K562 (cell line): Measurements from ENCODE around the gene CCDC178. TPM values are rescaled to one million over a fixed set of nuclear protein-coding genes. Genes with fewer than 3 reads are reported as not detected.

ENCODE experiments used
- ATAC-seq: fragments of 200-7000 bp; cut with Tn5 transposase; 3 replicates; pipeline ENCODE4 v1.9.1; 2020; ENCODE audit warnings: moderate library complexity
- BruUV-seq: library from RNA; stranded (reverse); fragments of 400-500 nt; replicated peaks from 2 replicates; lab custom pipeline; 2021; lab: Mats Ljungman, UMichigan
- CTCF ChIA-PET: fragments of 300-600 bp; formaldehyde crosslinking; extraction: SDS; loops from one replicate; lab custom pipeline; 2021; ENCODE audit warnings: low intra/inter-chr PET ratio; lab: Yijun Ruan, JAX
- POLR2A ChIA-PET: fragments of 300-600, 350-650 bp; sonication (Branson Sonifier 250); formaldehyde crosslinking; extraction: SDS; loops from one replicate; lab custom pipeline; 2021; ENCODE audit warnings: antibody characterized with exemption, inconsistent platforms; lab: Yijun Ruan, JAX
- DNase-seq, 4 experiments: peaks; one replicate each; pipeline versions ENCODE4 v3.0.0 to v3.0.0-alpha.2; 2011 to 2018; ENCODE audit warnings: low spot score in 3 of 4, mixed read lengths in 3 of 4; ENCODE audit errors: extremely low read depth in 1 of 4
- FAIRE-seq: peaks from 2 replicates; lab custom pipeline; 2011; peaks lifted over from hg19 to GRCh38; lab: Jason Lieb, UNC
- H2AFZ ChIP-seq: 2 replicates; pipeline ENCODE4 v1.6.0; 2011; ENCODE audit warnings: low read depth, low read length, control low read depth, inconsistent platforms
- H3K27ac ChIP-seq: fragments of 200-600 bp; 3 replicates; pipeline ENCODE4 v1.8.0; 2011; ENCODE audit warnings: low read depth, mild to moderate bottlenecking, control low read depth, inconsistent platforms, low read length, moderate library complexity, mixed read lengths; ENCODE audit errors: extremely low read depth
- H3K27me3 ChIP-seq, 2 experiments: fragments of 300-600 bp in 1 of 2; 2 replicates in 1 of 2; 3 replicates in 1 of 2; pipeline versions ENCODE4 v1.6.0 to v1.8.0; 2011; ENCODE audit warnings: inconsistent platforms in 2 of 2, low read length in 2 of 2, mild to moderate bottlenecking in 1 of 2, mixed read lengths in 1 of 2, moderate library complexity in 1 of 2; ENCODE audit not compliant: control insufficient read depth in 2 of 2, insufficient read depth in 2 of 2
- H3K36me3 ChIP-seq: fragments of 300-600 bp; 3 replicates; pipeline ENCODE4 v1.8.0; 2011; ENCODE audit warnings: mild to moderate bottlenecking, low read length, inconsistent platforms; ENCODE audit not compliant: control insufficient read depth, insufficient read depth
- H3K4me1 ChIP-seq, 2 experiments: fragments of 200-600 bp in 1 of 2; replicated peaks in 1 of 2; 2 replicates in 1 of 2; 3 replicates in 1 of 2; pipeline versions ENCODE4 v1.5.1 to v1.8.0; 2011; ENCODE audit warnings: inconsistent platforms in 2 of 2, low read length in 2 of 2, mild to moderate bottlenecking in 1 of 2, mixed read lengths in 1 of 2, moderate library complexity in 1 of 2; ENCODE audit not compliant: control insufficient read depth in 2 of 2, insufficient read depth in 2 of 2
- H3K4me2 ChIP-seq: 2 replicates; pipeline ENCODE4 v1.6.1; 2011; ENCODE audit warnings: low read length, control low read depth, inconsistent platforms, mixed read lengths; ENCODE audit not compliant: insufficient read depth
- H3K4me3 ChIP-seq: fragments of 200-600 bp; sonication (generic), shearing (Covaris generic); 2 replicates; pipeline ENCODE4 v1.5.1; 2016; ENCODE audit warnings: control low read depth, inconsistent platforms
- H3K79me2 ChIP-seq: fragments of 200-600 bp; 3 replicates; pipeline ENCODE4 v1.8.0; 2011; ENCODE audit warnings: low read length, inconsistent platforms; ENCODE audit not compliant: control insufficient read depth, insufficient read depth
- H3K9ac ChIP-seq, 2 experiments: 2 replicates each; pipeline versions ENCODE4 v1.6.0 to v1.6.1; 2011; ENCODE audit warnings: low read depth in 2 of 2, low read length in 2 of 2, control low read depth in 1 of 2, inconsistent platforms in 1 of 2, mild to moderate bottlenecking in 1 of 2, mixed read lengths in 1 of 2; ENCODE audit not compliant: insufficient read depth in 1 of 2
- H3K9me1 ChIP-seq: one replicate; pipeline ENCODE4 v1.6.0; 2011; ENCODE audit warnings: inconsistent platforms, mild to moderate bottlenecking, low read length, moderate library complexity; ENCODE audit not compliant: control insufficient read depth, insufficient read depth
- H3K9me3 ChIP-seq: replicated peaks from 2 replicates; pipeline ENCODE4 v1.5.1; 2011; ENCODE audit warnings: low read depth, low read length, inconsistent platforms; ENCODE audit not compliant: control insufficient read depth, insufficient read depth
- H4K20me1 ChIP-seq: replicated peaks from 2 replicates; pipeline ENCODE4 v1.6.1; 2011; ENCODE audit warnings: low read length, inconsistent platforms, mixed read lengths; ENCODE audit not compliant: control insufficient read depth, insufficient read depth
- CBX1 ChIP-seq: sonication (generic); IDR thresholded peaks from 2 replicates; pipeline ENCODE4 v1.6.1; 2016; ENCODE audit warnings: antibody characterized with exemption, low read depth, mild to moderate bottlenecking
- CBX5 ChIP-seq: IDR thresholded peaks from 2 replicates; pipeline ENCODE4 v1.6.1; 2014; ENCODE audit warnings: low read depth, borderline replicate concordance
- E2F4 ChIP-seq: sonication (generic); formaldehyde crosslinking; IDR thresholded peaks from 2 replicates; pipeline ENCODE4 v1.8.0; 2022; ENCODE audit warnings: mild to moderate bottlenecking, low read depth, missing genetic modification reagents
- HDAC3 ChIP-seq: fragments of 450-650 bp; IDR thresholded peaks from 2 replicates; pipeline ENCODE4 v1.6.1; 2018; ENCODE audit warnings: borderline replicate concordance, mild to moderate bottlenecking, moderate library complexity; ENCODE audit not compliant: partially characterized antibody
- KAT7 ChIP-seq: sonication (generic); formaldehyde crosslinking; IDR thresholded peaks from 2 replicates; pipeline ENCODE4 v1.8.0; 2022; ENCODE audit warnings: missing genetic modification reagents, mild to moderate bottlenecking, borderline replicate concordance
- KDM2B ChIP-seq: fragments of 250-450 bp; sonication (Bioruptor Pico); IDR thresholded peaks from 2 replicates; pipeline ENCODE4 v1.8.0; 2021; ENCODE audit warnings: mild to moderate bottlenecking, moderate library complexity
- ZBTB11 ChIP-seq, 3 experiments: fragments of 200-800 bp in 1 of 3; fragments of 250-450 bp in 1 of 3; fragments of 450-650 bp in 1 of 3; sonication (Bioruptor Pico) in 1 of 3; sonication (Bioruptor generic) in 1 of 3; formaldehyde crosslinking in 1 of 3; IDR thresholded peaks; 2 replicates each; pipeline versions ENCODE4 v1.6.1 to v1.8.0; 2016 to 2022; ENCODE audit warnings: mild to moderate bottlenecking in 2 of 3, missing genetic modification characterization in 2 of 3, missing compliant biosample characterization in 1 of 3, moderate library complexity in 1 of 3
- ZBTB2 ChIP-seq: fragments of 450-650 bp; IDR thresholded peaks from 2 replicates; pipeline ENCODE4 v1.6.1; 2016; ENCODE audit warnings: antibody characterized with exemption
- WGBS: fragments of 100-300 bp; shearing (Covaris generic); methylation state at CpG from one replicate; pipeline ENCODE4 v1.1.6; 2016; ENCODE audit warnings: low coverage, mixed read lengths; ENCODE audit not compliant: insufficient coverage; ENCODE audit errors: missing lambda C conversion rate; 5-methylcytosine and 5-hydroxymethylcytosine counted together
- in situ Hi-C: fragments of 300-500 bp; cut with MboI; formaldehyde crosslinking; loops from 4 replicates; pipeline ENCODE4 v1.15.0; 2018; ENCODE audit warnings: inconsistent platforms, mixed read lengths
- intact Hi-C: fragments of 100-400 bp; cut with micrococcal nuclease; formaldehyde crosslinking; loops from 2 replicates; pipeline ENCODE4 v1.14.2; 2022
- polyA plus RNA-seq, 8 experiments: library from polyadenylated mRNA; depleted of rRNA in 4 of 8; stranded (reverse) in 5 of 8; unstranded in 3 of 8; fragments of >200 nt; fragmentation: Nextera tagmentation in 2 of 8; fragmentation: Illumina TruSeq in 1 of 8; extraction: Ambion mirVana in 2 of 8; extraction: Trizol in 1 of 8; gene quantifications; 2 replicates each; pipeline versions ENCODE4 v1.2.1 to v1.2.3, GENCODE V29; 2011 to 2014; ENCODE audit warnings: inconsistent platforms in 1 of 8, missing spikeins in 1 of 8
- total RNA-seq, 7 experiments: library from RNA; depleted of rRNA in 6 of 7; stranded (reverse); fragments of >200 nt in 6 of 7; fragmentation: Illumina TruSeq in 2 of 7; extraction: Trizol in 2 of 7; gene quantifications; 2 replicates each; pipeline versions ENCODE4 v1.2.1 to v1.2.3, GENCODE V29; 2011 to 2021; ENCODE audit warnings: low replicate concordance in 1 of 7

The CCDC178 gene
- total and polyA plus RNA-seq, 9 of the 15 experiments (the other 6 are each of a cell fraction or from before 2014, with no cell fraction given) = 0.12 to 0.47 (median 0.15) TPM; not detected in 6

GRCh38 chr18:32975163-32975436, 465.4 kb downstream of the CCDC178 start:
- no peak for FAIRE-seq
- ChIA-PET POLR2A (no interaction called here), CTCF (no interaction called here)
- Histone ChIP-seq H3K9ac (no peak overlapping the region), H2AFZ (no peak overlapping the region), H3K79me2 (no peaks in the 10 kb centered on the region), H3K4me2 (no peak overlapping the region), H3K4me3 (no peak overlapping the region), H3K27ac (no peak overlapping the region), H4K20me1 (no peaks in the 10 kb centered on the region), H3K9me1 (no peaks in the 10 kb centered on the region), H3K4me1 (no peaks in the 10 kb centered on the region), H3K9me3 (no peaks in the 10 kb centered on the region; the same call in 1 of the 2 replicates), H3K27me3 (no peaks in the 10 kb centered on the region), H3K36me3 (no peaks in the 10 kb centered on the region)
- intact Hi-C loops = no loop called here
- 13% methylated on average over 1 of the region's 1 CpG for WGBS
- DNase-seq = no peak
- in situ Hi-C loops = no loop called here
- no TSS peak for BruUV-seq
- no peak for ATAC-seq
- TF ChIP-seq ZBTB2 = no peak

GRCh38 chr18:32974421-32975162, 465.9 kb downstream of the CCDC178 start:
- POLR2A ChIA-PET = no interaction called here
- in situ Hi-C loops = no loop called here
- H3K4me2 ChIP-seq = no peak overlapping the region
- intact Hi-C loops = no loop called here
- FAIRE-seq = no peak
- H3K4me3 ChIP-seq = no peak overlapping the region
- H3K79me2 ChIP-seq = no peaks in the 10 kb centered on the region
- no peaks in the 10 kb centered on the region for H3K27me3 ChIP-seq
- H3K27ac ChIP-seq = no peak overlapping the region
- no peaks in the 10 kb centered on the region; the same call in 1 of the 2 replicates for H3K9me3 ChIP-seq
- H2AFZ ChIP-seq = no peak overlapping the region
- ATAC-seq = no peak
- WGBS = 1% methylated on average over 4 of the region's 4 CpGs
- H3K9me1 ChIP-seq = no peaks in the 10 kb centered on the region
- no peaks in the 10 kb centered on the region for H4K20me1 ChIP-seq
- DNase-seq = no peak
- CTCF ChIA-PET = no interaction called here
- H3K9ac ChIP-seq = no peak overlapping the region
- no peaks in the 10 kb centered on the region for H3K4me1 ChIP-seq
- no TSS peak for BruUV-seq
- H3K36me3 ChIP-seq = no peaks in the 10 kb centered on the region
- no peak for TF ChIP-seq CBX5
- no peak for TF ChIP-seq ZBTB11 (CRISPR knock-in tag; IDR thresholded peaks at IDR 0.05)
- TF ChIP-seq KAT7 (CRISPR knock-in tag) = no peak
- no peak for TF ChIP-seq KDM2B (CRISPR knock-in tag)
- TF ChIP-seq HDAC3 = no peak
- no peak for TF ChIP-seq CBX1
- no peak for TF ChIP-seq E2F4 (CRISPR knock-in tag)
